Hematopoietic multipotent progenitor cell (in vitro differentiated cells): Measurements from ENCODE around the gene OOSP1. TPM values are rescaled to one million over a fixed set of nuclear protein-coding genes. Genes with fewer than 3 reads are reported as not detected.

Source experiments
- total RNA-seq: library from RNA; depleted of rRNA; stranded (reverse); fragments of >200 nt; gene quantifications from one replicate; pipeline ENCODE4 v1.2.3, GENCODE V29; 2012

OOSP1 gene
- total RNA-seq, 1 donor = not detected

Other genes with a start within 250 kb of the OOSP1 start
- not detected for gene OR10V1, start 224.6 kb upstream of the OOSP1 start, total RNA-seq
- 23.2 TPM for gene STX3, start 183.1 kb upstream of the OOSP1 start, total RNA-seq
- 80.2 TPM for gene MRPL16, start 127.7 kb upstream of the OOSP1 start, total RNA-seq
- not detected for gene CBLIF, start 92.9 kb upstream of the OOSP1 start, total RNA-seq
- gene TCN1, start 71.9 kb upstream of the OOSP1 start, total RNA-seq = under 0.01 TPM
- gene OOSP3, start 59.6 kb upstream of the OOSP1 start, total RNA-seq = not detected
- not detected for gene OOSP4A, start 25.6 kb downstream of the OOSP1 start, total RNA-seq
- not detected for gene OOSP4B, start 78.7 kb downstream of the OOSP1 start, total RNA-seq
- not detected for gene OOSP2, start 102.0 kb downstream of the OOSP1 start, total RNA-seq
- 16.7 TPM for gene MS4A3, start 118.2 kb downstream of the OOSP1 start, total RNA-seq
- gene MS4A2, start 150.2 kb downstream of the OOSP1 start, total RNA-seq = 4.8 TPM
- 4.3 TPM for gene MS4A6A, start 244.7 kb downstream of the OOSP1 start, total RNA-seq